ENCODE results near the gene STPG3. TPM values are rescaled to one million over a fixed set of nuclear protein-coding genes. Genes with fewer than 3 reads are reported as not detected.
A peak's percentile ranks its signal among the peaks of the same experiment; 100 is the strongest.

Gene STPG3
- total and polyA plus RNA-seq, 9 of the 15 experiments (the other 6 are each of a cell fraction or from before 2014, with no cell fraction given): not detected

DNA sequence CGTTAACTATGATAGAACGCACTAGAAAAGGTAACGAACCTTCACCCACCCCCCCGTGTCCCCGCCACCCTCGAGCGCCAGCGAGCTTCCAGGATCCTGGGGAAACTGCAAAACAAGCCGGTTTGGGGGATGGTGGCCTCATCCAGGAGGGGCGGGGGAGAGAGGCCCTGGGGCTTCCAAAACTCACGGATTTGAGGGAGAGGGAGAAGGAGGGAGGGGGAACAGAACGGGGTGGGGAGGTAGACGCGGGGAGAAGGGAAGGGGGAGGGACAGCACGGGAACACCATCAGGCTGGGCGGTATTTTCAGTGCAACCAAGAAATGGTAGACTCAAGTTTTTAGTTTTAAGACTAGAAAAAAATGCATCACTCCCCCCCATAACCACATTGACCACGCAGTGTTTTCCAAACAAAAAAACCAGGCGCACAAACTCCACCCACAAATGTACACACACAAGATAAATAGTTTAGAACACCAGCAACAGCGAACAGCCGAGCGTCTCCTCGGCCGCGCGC, 49.5 kb downstream of the STPG3 start (continued):
- TF ChIP-seq, protein P1, sequence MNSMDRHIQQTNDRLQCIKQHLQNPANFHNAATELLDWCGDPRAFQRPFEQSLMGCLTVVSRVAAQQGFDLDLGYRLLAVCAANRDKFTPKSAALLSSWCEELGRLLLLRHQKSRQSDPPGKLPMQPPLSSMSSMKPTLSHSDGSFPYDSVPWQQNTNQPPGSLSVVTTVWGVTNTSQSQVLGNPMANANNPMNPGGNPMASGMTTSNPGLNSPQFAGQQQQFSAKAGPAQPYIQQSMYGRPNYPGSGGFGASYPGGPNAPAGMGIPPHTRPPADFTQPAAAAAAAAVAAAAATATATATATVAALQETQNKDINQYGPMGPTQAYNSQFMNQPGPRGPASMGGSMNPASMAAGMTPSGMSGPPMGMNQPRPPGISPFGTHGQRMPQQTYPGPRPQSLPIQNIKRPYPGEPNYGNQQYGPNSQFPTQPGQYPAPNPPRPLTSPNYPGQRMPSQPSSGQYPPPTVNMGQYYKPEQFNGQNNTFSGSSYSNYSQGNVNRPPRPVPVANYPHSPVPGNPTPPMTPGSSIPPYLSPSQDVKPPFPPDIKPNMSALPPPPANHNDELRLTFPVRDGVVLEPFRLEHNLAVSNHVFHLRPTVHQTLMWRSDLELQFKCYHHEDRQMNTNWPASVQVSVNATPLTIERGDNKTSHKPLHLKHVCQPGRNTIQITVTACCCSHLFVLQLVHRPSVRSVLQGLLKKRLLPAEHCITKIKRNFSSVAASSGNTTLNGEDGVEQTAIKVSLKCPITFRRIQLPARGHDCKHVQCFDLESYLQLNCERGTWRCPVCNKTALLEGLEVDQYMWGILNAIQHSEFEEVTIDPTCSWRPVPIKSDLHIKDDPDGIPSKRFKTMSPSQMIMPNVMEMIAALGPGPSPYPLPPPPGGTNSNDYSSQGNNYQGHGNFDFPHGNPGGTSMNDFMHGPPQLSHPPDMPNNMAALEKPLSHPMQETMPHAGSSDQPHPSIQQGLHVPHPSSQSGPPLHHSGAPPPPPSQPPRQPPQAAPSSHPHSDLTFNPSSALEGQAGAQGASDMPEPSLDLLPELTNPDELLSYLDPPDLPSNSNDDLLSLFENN (IDR thresholded peaks at IDR 0.05; ENCODE audit: low read depth in 2 of 2, low read length in 2 of 2): no peak
- no peak for TF ChIP-seq SMARCA5 (IDR thresholded peaks at IDR 0.05)
- TF ChIP-seq ESRRB (CRISPR knock-in tag; IDR thresholded peaks at IDR 0.05; ENCODE audit: borderline replicate concordance): no peak
- no peak for TF ChIP-seq HSF4 (CRISPR knock-in tag; IDR thresholded peaks at IDR 0.05; ENCODE audit: borderline replicate concordance)
- no peak for TF ChIP-seq KLF16 (IDR thresholded peaks at IDR 0.05)
- no peak for TF ChIP-seq KLF1 (tag; IDR thresholded peaks at IDR 0.05)
- no peak for TF ChIP-seq TBL1XR1 (IDR thresholded peaks at IDR 0.05; ENCODE audit: low read length in 2 of 2)
- TF ChIP-seq, protein P2, sequence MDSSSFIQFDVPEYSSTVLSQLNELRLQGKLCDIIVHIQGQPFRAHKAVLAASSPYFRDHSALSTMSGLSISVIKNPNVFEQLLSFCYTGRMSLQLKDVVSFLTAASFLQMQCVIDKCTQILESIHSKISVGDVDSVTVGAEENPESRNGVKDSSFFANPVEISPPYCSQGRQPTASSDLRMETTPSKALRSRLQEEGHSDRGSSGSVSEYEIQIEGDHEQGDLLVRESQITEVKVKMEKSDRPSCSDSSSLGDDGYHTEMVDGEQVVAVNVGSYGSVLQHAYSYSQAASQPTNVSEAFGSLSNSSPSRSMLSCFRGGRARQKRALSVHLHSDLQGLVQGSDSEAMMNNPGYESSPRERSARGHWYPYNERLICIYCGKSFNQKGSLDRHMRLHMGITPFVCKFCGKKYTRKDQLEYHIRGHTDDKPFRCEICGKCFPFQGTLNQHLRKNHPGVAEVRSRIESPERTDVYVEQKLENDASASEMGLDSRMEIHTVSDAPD (CRISPR knock-in tag; IDR thresholded peaks at IDR 0.05): no peak
- no peak for TF ChIP-seq ELF4 (CRISPR knock-in tag; IDR thresholded peaks at IDR 0.05)
- TF ChIP-seq FOS (IDR thresholded peaks at IDR 0.05; ENCODE audit: extremely low read depth, insufficient read length): no peak
- no peak for TF ChIP-seq BRCA1 (IDR thresholded peaks at IDR 0.05)
- TF ChIP-seq BRCA1 (CRISPR knock-in tag; IDR thresholded peaks at IDR 0.05): no peak
- TF ChIP-seq, protein P3, sequence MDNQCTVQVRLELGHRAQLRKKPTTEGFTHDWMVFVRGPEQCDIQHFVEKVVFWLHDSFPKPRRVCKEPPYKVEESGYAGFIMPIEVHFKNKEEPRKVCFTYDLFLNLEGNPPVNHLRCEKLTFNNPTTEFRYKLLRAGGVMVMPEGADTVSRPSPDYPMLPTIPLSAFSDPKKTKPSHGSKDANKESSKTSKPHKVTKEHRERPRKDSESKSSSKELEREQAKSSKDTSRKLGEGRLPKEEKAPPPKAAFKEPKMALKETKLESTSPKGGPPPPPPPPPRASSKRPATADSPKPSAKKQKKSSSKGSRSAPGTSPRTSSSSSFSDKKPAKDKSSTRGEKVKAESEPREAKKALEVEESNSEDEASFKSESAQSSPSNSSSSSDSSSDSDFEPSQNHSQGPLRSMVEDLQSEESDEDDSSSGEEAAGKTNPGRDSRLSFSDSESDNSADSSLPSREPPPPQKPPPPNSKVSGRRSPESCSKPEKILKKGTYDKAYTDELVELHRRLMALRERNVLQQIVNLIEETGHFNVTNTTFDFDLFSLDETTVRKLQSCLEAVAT (IDR thresholded peaks at IDR 0.05): peak in 1 of 2 experiments; percentile 38; a peak in 1 of 4 replicates
- TF ChIP-seq RBM14 (IDR thresholded peaks at IDR 0.05; ENCODE audit: borderline replicate concordance, insufficient read depth, low read depth, low read length): no peak
- TF ChIP-seq, protein P4, sequence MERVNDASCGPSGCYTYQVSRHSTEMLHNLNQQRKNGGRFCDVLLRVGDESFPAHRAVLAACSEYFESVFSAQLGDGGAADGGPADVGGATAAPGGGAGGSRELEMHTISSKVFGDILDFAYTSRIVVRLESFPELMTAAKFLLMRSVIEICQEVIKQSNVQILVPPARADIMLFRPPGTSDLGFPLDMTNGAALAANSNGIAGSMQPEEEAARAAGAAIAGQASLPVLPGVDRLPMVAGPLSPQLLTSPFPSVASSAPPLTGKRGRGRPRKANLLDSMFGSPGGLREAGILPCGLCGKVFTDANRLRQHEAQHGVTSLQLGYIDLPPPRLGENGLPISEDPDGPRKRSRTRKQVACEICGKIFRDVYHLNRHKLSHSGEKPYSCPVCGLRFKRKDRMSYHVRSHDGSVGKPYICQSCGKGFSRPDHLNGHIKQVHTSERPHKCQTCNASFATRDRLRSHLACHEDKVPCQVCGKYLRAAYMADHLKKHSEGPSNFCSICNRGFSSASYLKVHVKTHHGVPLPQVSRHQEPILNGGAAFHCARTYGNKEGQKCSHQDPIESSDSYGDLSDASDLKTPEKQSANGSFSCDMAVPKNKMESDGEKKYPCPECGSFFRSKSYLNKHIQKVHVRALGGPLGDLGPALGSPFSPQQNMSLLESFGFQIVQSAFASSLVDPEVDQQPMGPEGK (CRISPR knock-in tag; IDR thresholded peaks at IDR 0.05; ENCODE audit: borderline replicate concordance): no peak
- no peak for TF ChIP-seq TCFL5 (CRISPR knock-in tag; conservative IDR thresholded peaks at IDR 0.05)
- TF ChIP-seq ZNF785 (CRISPR knock-in tag; IDR thresholded peaks at IDR 0.05): no peak
- no peak for TF ChIP-seq PHB2 (IDR thresholded peaks at IDR 0.05; ENCODE audit: low read depth)
- TF ChIP-seq POLR2AphosphoS2 (IDR thresholded peaks at IDR 0.05; ENCODE audit: low read length): 0 out of 2 replicates have a peak, but pooled peaks have one; percentile 27
